Transverse colon (tissue), 4 donors: ENCODE measurements around the gene ELN. TPM values are rescaled to one million over a fixed set of nuclear protein-coding genes. Genes with fewer than 3 reads are reported as not detected.

Experiments
- DNase-seq: peaks from one replicate; pipeline ENCODE4 v3.0.0-alpha.2; 2019
- H3K27ac ChIP-seq, 4 donors: fragments of 200-600 bp; sonication (generic); 2 replicates each; pipeline ENCODE4 v1.5.1; 2016 to 2018; ENCODE audit warnings: inconsistent platforms in 4 of 4
- H3K27me3 ChIP-seq: fragments of 200-600 bp; sonication (generic); 2 replicates; pipeline ENCODE4 v1.5.1; 2017; ENCODE audit warnings: inconsistent platforms
- H3K36me3 ChIP-seq, 4 donors: fragments of 200-600 bp; sonication (generic); 2 replicates each; pipeline ENCODE4 v1.5.1; 2017 to 2019; ENCODE audit warnings: inconsistent platforms in 4 of 4
- H3K4me1 ChIP-seq, 4 donors: fragments of 200-600 bp; sonication (generic); 2 replicates each; pipeline ENCODE4 v1.5.1; 2017 to 2020; ENCODE audit warnings: inconsistent platforms in 4 of 4
- H3K4me3 ChIP-seq, 4 donors: fragments of 200-600 bp; sonication (generic); 1 replicate in 1 of 4; 2 replicates in 3 of 4; pipeline versions ENCODE4 v1.5.1 to v1.6.1; 2017 to 2019; ENCODE audit warnings: inconsistent platforms in 4 of 4
- H3K9me3 ChIP-seq, 2 donors: fragments of 200-600 bp; sonication (generic); 2 replicates each; pipeline ENCODE4 v1.5.1; 2017 to 2019; ENCODE audit warnings: inconsistent platforms in 2 of 2
- CTCF ChIP-seq, 5 experiments: fragments of 200-600 bp in 3 of 5; fragments of 450-650 bp in 2 of 5; sonication (generic) in 3 of 5; IDR thresholded peaks; 1 replicate in 2 of 5; 2 replicates in 3 of 5; pipeline ENCODE4 v1.5.1; 2016 to 2017; ENCODE audit warnings: antibody characterized with exemption in 5 of 5, inconsistent platforms in 3 of 5, mild to moderate bottlenecking in 2 of 5, moderate library complexity in 1 of 5
- EP300 ChIP-seq: sonication (generic); formaldehyde crosslinking; IDR thresholded peaks from one replicate; pipeline ENCODE4 v1.6.1; 2017; ENCODE audit warnings: antibody characterized with exemption, low read depth
- POLR2A ChIP-seq: fragments of 450-650 bp; IDR thresholded peaks from one replicate; pipeline ENCODE4 v1.6.1; 2016; ENCODE audit warnings: antibody characterized with exemption, mild to moderate bottlenecking, moderate library complexity
- POLR2AphosphoS5 ChIP-seq, 3 donors: sonication (generic); formaldehyde crosslinking; IDR thresholded peaks; one replicate each; pipeline ENCODE4 v1.6.1; 2016; ENCODE audit warnings: antibody characterized with exemption in 3 of 3
- WGBS, 2 donors: methylation state at CpG; one replicate each; pipeline ENCODE4 v1.1.5; 2018; ENCODE audit warnings: low coverage in 1 of 2; 5-methylcytosine and 5-hydroxymethylcytosine counted together
- in situ Hi-C, 4 donors: fragments of 200-750 bp; cut with MboI; loops; one replicate each; pipeline versions ENCODE4 v1.15.0 to v1.15.1; 2017; ENCODE audit warnings: low sequenced_read_pairs in 3 of 4, low pct_ligation_motif_present in 1 of 4, low pct_unique_long_range_greater_than_20kb in 1 of 4
- intact Hi-C: fragments of 100-400 bp; cut with DNase I; formaldehyde crosslinking; loops from one replicate; pipeline ENCODE4 v1.15.1; 2023; ENCODE audit warnings: low total_unique reads
- total RNA-seq, 4 donors: library from RNA; depleted of rRNA; stranded (reverse); fragments of >200 nt; gene quantifications; one replicate each; pipeline ENCODE4 v1.1.0, GENCODE V29; 2016

The ELN gene
- total RNA-seq, 4 donors from 2014 or later = 8.4 to 147 (median 25.8) TPM

GRCh38 chr7:74056096-74056915 lies 28.3 kb downstream of the ELN start:
- H3K9me3 ChIP-seq = no peaks in the 10 kb centered on the region
- H3K4me1 ChIP-seq = peaks cover 8 to 27% (median 19%) of the 10 kb centered on the region in 4 donors
- no peaks in the 10 kb centered on the region for H3K27me3 ChIP-seq
- H3K36me3 ChIP-seq = no peaks in the 10 kb centered on the region
- 88 to 97% methylated on average over 10 to 26 of the region's 26 CpGs for WGBS, 2 donors
- no peak overlapping the region for H3K27ac ChIP-seq
- intact Hi-C loops (no loop called here), in situ Hi-C loops (loop anchor here in 3 of 4 donors (25.0 kb wide), 4 partner anchors 94 to 356 kb away; no protein-coding TSS in a partner anchor)
- DNase-seq = no peak
- TF ChIP-seq POLR2AphosphoS5 (IDR thresholded peaks at IDR 0.05) = no peak
- TF ChIP-seq CTCF (IDR thresholded peaks at IDR 0.05) = no peak
- no peak for TF ChIP-seq POLR2A
- no peak for TF ChIP-seq EP300
- H3K4me3 ChIP-seq = no peak overlapping the region

DNA sequence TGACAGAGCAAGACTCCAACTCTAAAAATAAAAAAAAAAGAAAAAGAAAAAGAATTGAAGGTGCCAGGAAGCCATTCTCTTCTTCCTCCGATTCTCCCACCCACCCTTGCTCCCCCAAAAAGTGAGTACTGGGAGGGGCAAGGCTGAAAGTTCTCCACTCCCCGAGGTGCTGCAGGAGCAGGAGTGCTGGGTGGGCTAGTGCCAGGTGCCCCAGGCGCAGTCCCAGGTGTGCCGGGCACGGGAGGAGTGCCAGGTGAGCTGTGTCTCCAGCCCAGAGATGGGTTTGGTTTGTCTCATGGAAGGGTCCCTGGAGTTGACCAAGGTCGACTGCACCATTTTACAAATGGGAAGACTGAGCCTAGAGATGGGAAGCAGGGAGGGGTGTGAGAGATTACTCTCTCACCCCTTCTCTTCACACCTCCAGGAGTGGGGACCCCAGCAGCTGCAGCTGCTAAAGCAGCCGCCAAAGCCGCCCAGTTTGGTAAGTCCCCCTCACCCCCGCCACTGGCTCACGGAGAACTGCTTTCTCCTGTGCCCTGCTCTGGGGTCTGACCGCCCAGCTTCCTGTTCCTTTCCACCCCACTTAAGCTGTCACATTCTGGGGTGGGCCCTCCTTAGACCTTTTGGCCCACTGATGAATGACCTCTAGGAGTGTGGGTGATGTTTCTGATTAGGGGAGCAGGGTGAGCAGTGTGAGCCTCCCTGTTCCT lies 29.4 kb downstream of the ELN start:
- WGBS, 2 donors = 83% methylated on average over 11 of the region's 11 CpGs; no CpG with 5 or more reads in 1 of the 2 donors
- Histone ChIP-seq H3K4me3 (no peak overlapping the region), H3K9me3 (no peaks in the 10 kb centered on the region), H3K27ac (no peak overlapping the region), H3K27me3 (no peaks in the 10 kb centered on the region), H3K36me3 (no peaks in the 10 kb centered on the region), H3K4me1 (peaks cover 11 to 33% (median 28%) of the 10 kb centered on the region in 4 donors)
- DNase-seq = no peak
- in situ Hi-C loops = loop anchor here in 3 of 4 donors (25.0 kb wide), 4 partner anchors 95 to 355 kb away; no protein-coding TSS in a partner anchor
- TF ChIP-seq POLR2AphosphoS5 (IDR thresholded peaks at IDR 0.05) (no peak), CTCF (IDR thresholded peaks at IDR 0.05) (no peak), EP300 (no peak), POLR2A (no peak)
- intact Hi-C loops = no loop called here

- in situ Hi-C loops = loop anchor here in 3 of 4 donors (25.0 kb wide), 4 partner anchors 96 to 354 kb away; no protein-coding TSS in a partner anchor
Observed at GRCh38 chr7:74057987-74058386, 30.0 kb downstream of the ELN start.

More at GRCh38 chr7:74057987-74058386, 30.0 kb downstream of the ELN start:
- Histone ChIP-seq H3K9me3 (no peaks in the 10 kb centered on the region), H3K27me3 (no peaks in the 10 kb centered on the region), H3K4me1 (peaks cover 14 to 39% (median 30%) of the 10 kb centered on the region in 4 donors), H3K27ac (no peak overlapping the region), H3K4me3 (no peak overlapping the region), H3K36me3 (no peaks in the 10 kb centered on the region)
- no peak for DNase-seq
- intact Hi-C loops = no loop called here
- WGBS, 2 donors = 75 to 83% methylated on average over 1 of the region's 1 CpG
- TF ChIP-seq POLR2AphosphoS5 (IDR thresholded peaks at IDR 0.05) (no peak), POLR2A (no peak), EP300 (no peak), CTCF (IDR thresholded peaks at IDR 0.05) (no peak)
